ENCODE data around the gene ADRA2B. TPM values are rescaled to one million over a fixed set of nuclear protein-coding genes. Genes with fewer than 3 reads are reported as not detected.
A peak's percentile ranks its signal among the peaks of the same experiment; 100 is the strongest.
"Not testable (repeated sequence)": the region's sequence is repeated elsewhere in the genome, so short reads cannot be mapped to it uniquely, and the experiment has no call there.

The ADRA2B gene
- total RNA-seq, 2 donors from 2014 or later, result 0.54 to 0.90 TPM

- H3K9ac ChIP-seq (ENCODE audit: low read depth in 2 of 2, low read length in 2 of 2), result no peak overlapping the region
- H3K36me3 ChIP-seq, result no peaks in the 10 kb centered on the region
- H3K27ac ChIP-seq, result no peak overlapping the region
- no peak for TF ChIP-seq CTCF (IDR thresholded peaks at IDR 0.05)
- peaks cover 7% of the 10 kb centered on the region for H3K4me1 ChIP-seq
- no peak overlapping the region for H3K4me3 ChIP-seq
- intact Hi-C loops (cut with DNase I), result no loop called here
- H3K27me3 ChIP-seq, result no peaks in the 10 kb centered on the region
- DNase-seq, result peak; percentile 5
- no peaks in the 10 kb centered on the region for H3K9me3 ChIP-seq
Measured at GRCh38 chr2:96088340-96089335, 27.7 kb downstream of the ADRA2B start.

GRCh38 chr2:96087130-96087529, 29.2 kb downstream of the ADRA2B start:
- no peak overlapping the region for H3K27ac ChIP-seq
- H3K36me3 ChIP-seq, result no peaks in the 10 kb centered on the region
- H3K9me3 ChIP-seq, result no peaks in the 10 kb centered on the region
- no peak for TF ChIP-seq CTCF (IDR thresholded peaks at IDR 0.05)
- no peak for DNase-seq
- intact Hi-C loops (cut with DNase I), result no loop called here
- H3K27me3 ChIP-seq, result no peaks in the 10 kb centered on the region
- H3K4me1 ChIP-seq, result peaks cover 7% of the 10 kb centered on the region
- H3K4me3 ChIP-seq, result no peak overlapping the region
- H3K9ac ChIP-seq (ENCODE audit: low read depth in 2 of 2, low read length in 2 of 2), result no peak overlapping the region

- peak; percentile 12 for DNase-seq
- Histone ChIP-seq H3K9me3 (no peaks in the 10 kb centered on the region), H3K27ac (no peak overlapping the region), H3K9ac (ENCODE audit: low read depth in 2 of 2, low read length in 2 of 2) (no peak overlapping the region), H3K36me3 (no peaks in the 10 kb centered on the region), H3K4me1 (no peaks in the 10 kb centered on the region), H3K4me3 (no peak overlapping the region), H3K27me3 (no peaks in the 10 kb centered on the region)
- TF ChIP-seq CTCF (IDR thresholded peaks at IDR 0.05), result no peak
- intact Hi-C loops (cut with DNase I), result no loop called here
Measured at GRCh38 chr2:96085541-96086355, 30.6 kb downstream of the ADRA2B start.

- intact Hi-C loops (cut with DNase I), result not testable (repeated sequence)
- DNase-seq, result peak; percentile 7
Measured at GRCh38 chr2:96084858-96085518, 31.4 kb downstream of the ADRA2B start.

GRCh38 chr2:96083989-96084857, 32.1 kb downstream of the ADRA2B start:
- TF ChIP-seq CTCF (IDR thresholded peaks at IDR 0.05), result no peak
- Histone ChIP-seq H3K9ac (ENCODE audit: low read depth in 2 of 2, low read length in 2 of 2) (no peak overlapping the region), H3K36me3 (no peaks in the 10 kb centered on the region), H3K4me1 (no peaks in the 10 kb centered on the region), H3K27ac (no peak overlapping the region), H3K9me3 (no peaks in the 10 kb centered on the region), H3K4me3 (no peak overlapping the region), H3K27me3 (no peaks in the 10 kb centered on the region)
- DNase-seq, result peak; percentile 8
- intact Hi-C loops (cut with DNase I), result no loop called here

More at GRCh38 chr2:96084858-96085518, 31.4 kb downstream of the ADRA2B start:
- H3K9me3 ChIP-seq; H3K27ac ChIP-seq; H3K27me3 ChIP-seq; H3K4me1 ChIP-seq; H3K4me3 ChIP-seq; H3K9ac ChIP-seq (ENCODE audit: low read depth in 2 of 2, low read length in 2 of 2); H3K36me3 ChIP-seq: not testable (repeated sequence)

Measured in colonic mucosa (tissue), 4 donors.